Stimulated activated naive CD8-positive, alpha-beta T cell treated with anti-CD3 and anti-CD28 coated beads, Interleukin-15, Interleukin-2, amounts not matched to agents 100 ng/mL and 50 ng/mL, for 24 hours (primary cell): Measurements from ENCODE around the gene ASS1.

Experiments used
- H3K27ac Mint-ChIP-seq: one replicate; pipeline ENCODE4 v1.8.0; 2021; ENCODE audit warnings: mild to moderate bottlenecking, mixed read lengths
- H3K27me3 Mint-ChIP-seq: one replicate; pipeline ENCODE4 v1.8.0; 2021; ENCODE audit warnings: mixed read lengths
- H3K36me3 Mint-ChIP-seq: one replicate; pipeline ENCODE4 v1.8.0; 2021; ENCODE audit warnings: low read depth, mixed read lengths
- H3K4me1 Mint-ChIP-seq: one replicate; pipeline ENCODE4 v1.8.0; 2021; ENCODE audit warnings: low read depth, mixed read lengths
- H3K4me3 Mint-ChIP-seq: one replicate; pipeline ENCODE4 v1.8.0; 2021; ENCODE audit warnings: mild to moderate bottlenecking, mixed read lengths
- H3K9me3 Mint-ChIP-seq: one replicate; pipeline ENCODE4 v1.8.0; 2021; ENCODE audit warnings: mixed read lengths

Gene ASS1

GRCh38 chr9:130410443-130410842 is 34.3 kb upstream of the ASS1 start:
- no peak overlapping the region for H3K4me3 Mint-ChIP-seq
- no peaks in the 10 kb centered on the region for H3K4me1 Mint-ChIP-seq
- H3K36me3 Mint-ChIP-seq: no peaks in the 10 kb centered on the region
- no peak overlapping the region for H3K27ac Mint-ChIP-seq
- H3K9me3 Mint-ChIP-seq: no peaks in the 10 kb centered on the region
- peaks cover 5% of the 10 kb centered on the region for H3K27me3 Mint-ChIP-seq

GRCh38 chr9:130411566-130411915 is 33.2 kb upstream of the ASS1 start:
- Mint-ChIP-seq H3K27me3 (peaks cover 5% of the 10 kb centered on the region), H3K4me1 (no peaks in the 10 kb centered on the region), H3K36me3 (no peaks in the 10 kb centered on the region), H3K9me3 (no peaks in the 10 kb centered on the region), H3K27ac (no peak overlapping the region), H3K4me3 (no peak overlapping the region)

- no peaks in the 10 kb centered on the region for H3K4me1 Mint-ChIP-seq
- no peaks in the 10 kb centered on the region for H3K36me3 Mint-ChIP-seq
- no peak overlapping the region for H3K27ac Mint-ChIP-seq
- H3K9me3 Mint-ChIP-seq: no peaks in the 10 kb centered on the region
- no peak overlapping the region for H3K4me3 Mint-ChIP-seq
- H3K27me3 Mint-ChIP-seq: peaks cover 5% of the 10 kb centered on the region
These were observed 30.6 kb upstream of the ASS1 start for GRCh38 chr9:130414081-130414731.

GRCh38 chr9:130414910-130415746 is 29.6 kb upstream of the ASS1 start:
- no peak overlapping the region for H3K27ac Mint-ChIP-seq
- H3K4me3 Mint-ChIP-seq: no peak overlapping the region
- H3K4me1 Mint-ChIP-seq: no peaks in the 10 kb centered on the region
- peaks cover 8% of the 10 kb centered on the region for H3K27me3 Mint-ChIP-seq
- no peaks in the 10 kb centered on the region for H3K36me3 Mint-ChIP-seq
- no peaks in the 10 kb centered on the region for H3K9me3 Mint-ChIP-seq

GRCh38 chr9:130417602-130418001 is 27.2 kb upstream of the ASS1 start:
- no peaks in the 10 kb centered on the region for H3K9me3 Mint-ChIP-seq
- no peak overlapping the region for H3K4me3 Mint-ChIP-seq
- H3K36me3 Mint-ChIP-seq: no peaks in the 10 kb centered on the region
- peaks cover 8% of the 10 kb centered on the region for H3K27me3 Mint-ChIP-seq
- H3K4me1 Mint-ChIP-seq: no peaks in the 10 kb centered on the region
- H3K27ac Mint-ChIP-seq: no peak overlapping the region

- H3K27ac Mint-ChIP-seq: no peak overlapping the region
- peaks cover 3% of the 10 kb centered on the region for H3K27me3 Mint-ChIP-seq
These were observed 26.0 kb upstream of the ASS1 start for GRCh38 chr9:130418776-130419175.

GRCh38 chr9:130419521-130420035 is 25.2 kb upstream of the ASS1 start:
- Mint-ChIP-seq H3K27ac (no peak overlapping the region), H3K36me3 (no peaks in the 10 kb centered on the region), H3K27me3 (peaks cover 3% of the 10 kb centered on the region), H3K4me1 (no peaks in the 10 kb centered on the region), H3K9me3 (no peaks in the 10 kb centered on the region), H3K4me3 (no peak overlapping the region)

More at GRCh38 chr9:130418776-130419175, 26.0 kb upstream of the ASS1 start:
- no peaks in the 10 kb centered on the region for H3K4me1 Mint-ChIP-seq
- H3K4me3 Mint-ChIP-seq: no peak overlapping the region
- H3K9me3 Mint-ChIP-seq: no peaks in the 10 kb centered on the region
- no peaks in the 10 kb centered on the region for H3K36me3 Mint-ChIP-seq

GRCh38 chr9:130421154-130421801 is 23.5 kb upstream of the ASS1 start:
- Mint-ChIP-seq H3K36me3 (no peaks in the 10 kb centered on the region), H3K27ac (no peak overlapping the region), H3K9me3 (no peaks in the 10 kb centered on the region), H3K4me1 (no peaks in the 10 kb centered on the region), H3K4me3 (no peak overlapping the region), H3K27me3 (peaks cover 3% of the 10 kb centered on the region)

- Mint-ChIP-seq H3K27me3 (peaks cover 6% of the 10 kb centered on the region), H3K36me3 (no peaks in the 10 kb centered on the region), H3K4me1 (no peaks in the 10 kb centered on the region), H3K9me3 (no peaks in the 10 kb centered on the region), H3K4me3 (no peak overlapping the region), H3K27ac (no peak overlapping the region)
These were observed 22.9 kb upstream of the ASS1 start for GRCh38 chr9:130421802-130422276.

- Mint-ChIP-seq H3K4me3 (no peak overlapping the region), H3K27me3 (peaks cover 8% of the 10 kb centered on the region), H3K4me1 (no peaks in the 10 kb centered on the region)
These were observed 22.2 kb upstream of the ASS1 start for GRCh38 chr9:130422546-130422945.

GRCh38 chr9:130423272-130423671 is 21.5 kb upstream of the ASS1 start:
- Mint-ChIP-seq H3K9me3 (no peaks in the 10 kb centered on the region), H3K36me3 (no peaks in the 10 kb centered on the region), H3K4me1 (no peaks in the 10 kb centered on the region), H3K27ac (no peak overlapping the region), H3K4me3 (no peak overlapping the region), H3K27me3 (peaks cover 8% of the 10 kb centered on the region)

More at GRCh38 chr9:130422546-130422945, 22.2 kb upstream of the ASS1 start:
- Mint-ChIP-seq H3K27ac (no peak overlapping the region), H3K36me3 (no peaks in the 10 kb centered on the region), H3K9me3 (no peaks in the 10 kb centered on the region)

- no peaks in the 10 kb centered on the region for H3K36me3 Mint-ChIP-seq
These were observed 19.9 kb upstream of the ASS1 start for GRCh38 chr9:130424595-130425454.

GRCh38 chr9:130425741-130426466 is 18.9 kb upstream of the ASS1 start:
- H3K9me3 Mint-ChIP-seq: no peaks in the 10 kb centered on the region
- H3K4me3 Mint-ChIP-seq: no peak overlapping the region
- no peak overlapping the region for H3K27ac Mint-ChIP-seq
- peaks cover 4% of the 10 kb centered on the region for H3K27me3 Mint-ChIP-seq
- no peaks in the 10 kb centered on the region for H3K4me1 Mint-ChIP-seq
- H3K36me3 Mint-ChIP-seq: no peaks in the 10 kb centered on the region

More at GRCh38 chr9:130424595-130425454, 19.9 kb upstream of the ASS1 start:
- Mint-ChIP-seq H3K4me1 (no peaks in the 10 kb centered on the region), H3K9me3 (no peaks in the 10 kb centered on the region), H3K27me3 (peaks cover 4% of the 10 kb centered on the region), H3K4me3 (no peak overlapping the region), H3K27ac (no peak overlapping the region)

GRCh38 chr9:130426467-130426773 is 18.3 kb upstream of the ASS1 start:
- H3K27ac Mint-ChIP-seq: no peak overlapping the region
- H3K4me1 Mint-ChIP-seq: no peaks in the 10 kb centered on the region
- H3K9me3 Mint-ChIP-seq: no peaks in the 10 kb centered on the region
- H3K4me3 Mint-ChIP-seq: no peak overlapping the region
- H3K27me3 Mint-ChIP-seq: peaks cover 4% of the 10 kb centered on the region
- H3K36me3 Mint-ChIP-seq: no peaks in the 10 kb centered on the region
